Choroid plexus epithelial cell (primary cell): ENCODE measurements around the gene FOXP1.

Experiments
- DNase-seq: peaks from one replicate; pipeline ENCODE4 v3.0.0-alpha.2; 2010; ENCODE audit warnings: low read depth
- H3K4me3 ChIP-seq: 2 replicates; pipeline ENCODE4 v1.5.1; 2011; ENCODE audit warnings: low read depth, mild to moderate bottlenecking, control low read depth, low read length, moderate library complexity
- CTCF ChIP-seq: conservative IDR thresholded peaks from 2 replicates; pipeline ENCODE4 v1.5.1; 2011; ENCODE audit warnings: low read depth, mild to moderate bottlenecking, control low read depth, inconsistent platforms, low read length, moderate library complexity

Gene FOXP1

GRCh38 chr3:71518089-71518488 is 65.4 kb downstream of the FOXP1 start:
- no peak for TF ChIP-seq CTCF
- no peak for DNase-seq
- H3K4me3 ChIP-seq: no peak overlapping the region

- no peak for DNase-seq
- H3K4me3 ChIP-seq: no peak overlapping the region
- no peak for TF ChIP-seq CTCF
These were observed 66.2 kb downstream of the FOXP1 start for GRCh38 chr3:71517271-71517791.

DNA sequence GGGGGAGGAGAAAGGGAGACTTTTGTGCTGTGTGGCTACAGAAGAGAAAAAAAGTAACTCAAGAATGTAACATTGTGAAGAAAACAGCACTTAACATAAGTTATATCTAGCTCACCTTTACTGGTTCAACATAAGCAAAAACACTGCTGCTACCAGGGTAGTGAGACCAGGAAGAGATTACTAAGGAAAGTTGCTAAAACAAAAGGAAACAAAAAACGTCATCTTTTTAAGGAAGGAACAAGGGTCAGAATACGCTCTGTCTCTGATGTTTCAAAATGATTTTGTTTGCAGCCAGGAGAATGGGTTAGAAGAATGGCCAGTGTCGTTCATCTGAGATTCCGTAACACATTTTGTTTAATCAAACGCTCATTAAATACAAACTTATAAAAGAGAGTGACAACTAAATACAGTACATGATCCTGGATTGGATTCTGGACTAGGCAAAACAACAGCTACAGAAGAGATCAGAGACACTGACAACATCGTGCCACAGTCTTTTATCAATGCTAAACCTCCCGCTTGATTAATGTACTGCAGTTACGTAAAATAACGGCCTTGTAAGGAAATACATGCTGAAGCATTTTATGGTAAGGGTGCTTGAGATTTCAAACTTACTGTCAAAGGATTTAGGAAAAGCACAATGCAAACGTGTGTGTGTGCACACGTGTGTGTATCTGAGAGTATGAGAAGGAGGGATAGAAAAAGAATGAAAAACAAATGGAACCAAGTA is 67.7 kb downstream of the FOXP1 start:
- no peak overlapping the region for H3K4me3 ChIP-seq
- no peak for TF ChIP-seq CTCF
- DNase-seq: no peak

DNA sequence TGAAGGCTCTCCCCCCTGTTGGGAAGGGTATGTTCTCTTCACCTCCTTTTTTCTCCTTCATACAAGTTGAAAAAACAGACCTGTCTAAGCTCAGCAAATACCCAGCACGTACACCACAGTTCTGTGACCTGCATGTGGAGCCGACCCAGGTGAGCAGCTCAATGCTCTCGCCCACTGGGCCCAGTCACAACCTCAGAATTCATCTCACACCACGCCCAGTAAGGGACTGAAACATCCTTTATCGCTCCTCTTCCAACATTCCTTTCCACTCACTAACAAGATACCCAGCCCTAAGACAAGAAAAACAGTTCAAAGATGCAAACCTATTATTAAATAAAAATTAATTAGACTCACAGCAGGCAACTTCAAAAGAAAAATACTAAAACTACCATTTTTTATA is 68.9 kb downstream of the FOXP1 start:
- no peak for TF ChIP-seq CTCF
- H3K4me3 ChIP-seq: no peak overlapping the region
- DNase-seq: no peak

GRCh38 chr3:71513515-71513914 is 70.0 kb downstream of the FOXP1 start:
- no peak for DNase-seq
- TF ChIP-seq CTCF: no peak

DNA sequence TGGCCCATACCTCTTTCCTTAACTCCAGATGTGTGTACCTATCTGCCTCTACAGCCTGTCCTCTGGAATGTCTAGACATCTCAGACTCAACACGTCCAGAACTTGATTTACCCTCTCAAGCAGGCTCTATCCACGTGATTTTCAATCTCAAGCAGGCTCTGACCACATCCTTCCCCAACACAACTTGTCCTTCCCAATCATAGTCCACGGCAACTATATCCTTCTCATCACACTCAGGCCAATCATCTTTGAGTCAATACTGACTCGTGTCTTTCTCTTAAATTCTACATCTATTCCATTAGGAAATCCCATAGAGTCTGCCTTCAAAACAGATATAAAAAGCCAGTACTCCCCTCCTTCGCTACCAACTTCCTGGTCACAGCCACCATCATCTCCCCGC is 70.4 kb downstream of the FOXP1 start:
- no peak for DNase-seq
- no peak for TF ChIP-seq CTCF
- H3K4me3 ChIP-seq: no peak overlapping the region

More at GRCh38 chr3:71513515-71513914, 70.0 kb downstream of the FOXP1 start:
- no peak overlapping the region for H3K4me3 ChIP-seq

DNA sequence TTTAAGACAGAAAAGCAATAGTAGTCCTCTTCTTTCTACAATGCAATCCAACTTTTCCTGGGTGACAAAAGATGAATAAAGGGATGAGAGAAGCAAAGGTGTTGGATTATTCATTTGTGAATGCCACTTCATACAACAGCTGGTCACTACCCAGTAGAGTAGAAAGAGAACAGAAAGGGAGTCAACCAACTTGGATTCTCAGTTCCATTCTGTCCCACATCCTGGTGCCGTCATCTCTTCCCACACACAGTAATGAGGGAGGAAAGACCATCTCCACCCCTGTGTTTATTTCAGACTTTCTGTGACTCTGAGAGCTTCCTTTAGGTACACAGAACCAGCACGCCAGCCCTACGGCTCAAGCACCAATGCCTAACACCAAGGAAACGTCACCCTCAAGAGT is 71.0 kb downstream of the FOXP1 start:
- no peak for TF ChIP-seq CTCF
- DNase-seq: no peak
- no peak overlapping the region for H3K4me3 ChIP-seq
